ENCODE results near the gene SHC1.

DNA sequence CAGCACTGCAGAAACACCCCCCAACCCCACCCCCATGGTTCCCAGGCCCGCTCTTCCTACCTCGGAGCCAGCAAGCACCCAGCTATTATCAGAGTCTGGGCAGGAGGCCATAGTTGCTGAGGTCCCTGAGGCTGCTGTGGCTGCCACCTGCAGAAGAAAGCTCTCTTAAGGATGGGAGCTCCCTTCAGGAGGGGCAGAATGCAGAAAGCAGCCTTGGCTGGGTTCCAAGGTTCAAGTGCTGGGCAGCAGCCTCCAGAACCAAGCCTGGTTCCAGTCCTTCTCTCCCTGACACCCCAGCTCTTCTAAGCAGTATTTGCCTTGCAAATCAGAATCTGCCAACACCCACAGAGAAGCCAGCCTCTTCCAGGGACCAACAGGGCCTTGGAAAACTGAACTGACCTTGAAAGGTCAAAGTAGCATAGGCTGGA lies 16.9 kb downstream of the SHC1 start:
- TF ChIP-seq, protein P1, sequence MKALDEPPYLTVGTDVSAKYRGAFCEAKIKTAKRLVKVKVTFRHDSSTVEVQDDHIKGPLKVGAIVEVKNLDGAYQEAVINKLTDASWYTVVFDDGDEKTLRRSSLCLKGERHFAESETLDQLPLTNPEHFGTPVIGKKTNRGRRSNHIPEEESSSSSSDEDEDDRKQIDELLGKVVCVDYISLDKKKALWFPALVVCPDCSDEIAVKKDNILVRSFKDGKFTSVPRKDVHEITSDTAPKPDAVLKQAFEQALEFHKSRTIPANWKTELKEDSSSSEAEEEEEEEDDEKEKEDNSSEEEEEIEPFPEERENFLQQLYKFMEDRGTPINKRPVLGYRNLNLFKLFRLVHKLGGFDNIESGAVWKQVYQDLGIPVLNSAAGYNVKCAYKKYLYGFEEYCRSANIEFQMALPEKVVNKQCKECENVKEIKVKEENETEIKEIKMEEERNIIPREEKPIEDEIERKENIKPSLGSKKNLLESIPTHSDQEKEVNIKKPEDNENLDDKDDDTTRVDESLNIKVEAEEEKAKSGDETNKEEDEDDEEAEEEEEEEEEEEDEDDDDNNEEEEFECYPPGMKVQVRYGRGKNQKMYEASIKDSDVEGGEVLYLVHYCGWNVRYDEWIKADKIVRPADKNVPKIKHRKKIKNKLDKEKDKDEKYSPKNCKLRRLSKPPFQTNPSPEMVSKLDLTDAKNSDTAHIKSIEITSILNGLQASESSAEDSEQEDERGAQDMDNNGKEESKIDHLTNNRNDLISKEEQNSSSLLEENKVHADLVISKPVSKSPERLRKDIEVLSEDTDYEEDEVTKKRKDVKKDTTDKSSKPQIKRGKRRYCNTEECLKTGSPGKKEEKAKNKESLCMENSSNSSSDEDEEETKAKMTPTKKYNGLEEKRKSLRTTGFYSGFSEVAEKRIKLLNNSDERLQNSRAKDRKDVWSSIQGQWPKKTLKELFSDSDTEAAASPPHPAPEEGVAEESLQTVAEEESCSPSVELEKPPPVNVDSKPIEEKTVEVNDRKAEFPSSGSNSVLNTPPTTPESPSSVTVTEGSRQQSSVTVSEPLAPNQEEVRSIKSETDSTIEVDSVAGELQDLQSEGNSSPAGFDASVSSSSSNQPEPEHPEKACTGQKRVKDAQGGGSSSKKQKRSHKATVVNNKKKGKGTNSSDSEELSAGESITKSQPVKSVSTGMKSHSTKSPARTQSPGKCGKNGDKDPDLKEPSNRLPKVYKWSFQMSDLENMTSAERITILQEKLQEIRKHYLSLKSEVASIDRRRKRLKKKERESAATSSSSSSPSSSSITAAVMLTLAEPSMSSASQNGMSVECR (CRISPR knock-in tag; IDR thresholded peaks at IDR 0.05; ENCODE audit: borderline replicate concordance) = no peak
- TF ChIP-seq NFYB (CRISPR knock-in tag; conservative IDR thresholded peaks at IDR 0.05; ENCODE audit: low read depth) (no peak), TEAD1 (CRISPR knock-in tag; IDR thresholded peaks at IDR 0.05) (no peak), SP1 (CRISPR knock-in tag; conservative IDR thresholded peaks at IDR 0.05) (no peak), ZNF263 (CRISPR knock-in tag; IDR thresholded peaks at IDR 0.05; ENCODE audit: low read depth) (no peak), NR2C2 (CRISPR knock-in tag; IDR thresholded peaks at IDR 0.05) (no peak), ZNF138 (CRISPR knock-in tag; conservative IDR thresholded peaks at IDR 0.05) (no peak), CREB1 (CRISPR knock-in tag; IDR thresholded peaks at IDR 0.05) (no peak), JUN (CRISPR knock-in tag; IDR thresholded peaks at IDR 0.05) (no peak)
- TF ChIP-seq, protein P2, sequence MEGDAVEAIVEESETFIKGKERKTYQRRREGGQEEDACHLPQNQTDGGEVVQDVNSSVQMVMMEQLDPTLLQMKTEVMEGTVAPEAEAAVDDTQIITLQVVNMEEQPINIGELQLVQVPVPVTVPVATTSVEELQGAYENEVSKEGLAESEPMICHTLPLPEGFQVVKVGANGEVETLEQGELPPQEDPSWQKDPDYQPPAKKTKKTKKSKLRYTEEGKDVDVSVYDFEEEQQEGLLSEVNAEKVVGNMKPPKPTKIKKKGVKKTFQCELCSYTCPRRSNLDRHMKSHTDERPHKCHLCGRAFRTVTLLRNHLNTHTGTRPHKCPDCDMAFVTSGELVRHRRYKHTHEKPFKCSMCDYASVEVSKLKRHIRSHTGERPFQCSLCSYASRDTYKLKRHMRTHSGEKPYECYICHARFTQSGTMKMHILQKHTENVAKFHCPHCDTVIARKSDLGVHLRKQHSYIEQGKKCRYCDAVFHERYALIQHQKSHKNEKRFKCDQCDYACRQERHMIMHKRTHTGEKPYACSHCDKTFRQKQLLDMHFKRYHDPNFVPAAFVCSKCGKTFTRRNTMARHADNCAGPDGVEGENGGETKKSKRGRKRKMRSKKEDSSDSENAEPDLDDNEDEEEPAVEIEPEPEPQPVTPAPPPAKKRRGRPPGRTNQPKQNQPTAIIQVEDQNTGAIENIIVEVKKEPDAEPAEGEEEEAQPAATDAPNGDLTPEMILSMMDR (IDR thresholded peaks at IDR 0.05) = no peak
- TF ChIP-seq, protein P3, sequence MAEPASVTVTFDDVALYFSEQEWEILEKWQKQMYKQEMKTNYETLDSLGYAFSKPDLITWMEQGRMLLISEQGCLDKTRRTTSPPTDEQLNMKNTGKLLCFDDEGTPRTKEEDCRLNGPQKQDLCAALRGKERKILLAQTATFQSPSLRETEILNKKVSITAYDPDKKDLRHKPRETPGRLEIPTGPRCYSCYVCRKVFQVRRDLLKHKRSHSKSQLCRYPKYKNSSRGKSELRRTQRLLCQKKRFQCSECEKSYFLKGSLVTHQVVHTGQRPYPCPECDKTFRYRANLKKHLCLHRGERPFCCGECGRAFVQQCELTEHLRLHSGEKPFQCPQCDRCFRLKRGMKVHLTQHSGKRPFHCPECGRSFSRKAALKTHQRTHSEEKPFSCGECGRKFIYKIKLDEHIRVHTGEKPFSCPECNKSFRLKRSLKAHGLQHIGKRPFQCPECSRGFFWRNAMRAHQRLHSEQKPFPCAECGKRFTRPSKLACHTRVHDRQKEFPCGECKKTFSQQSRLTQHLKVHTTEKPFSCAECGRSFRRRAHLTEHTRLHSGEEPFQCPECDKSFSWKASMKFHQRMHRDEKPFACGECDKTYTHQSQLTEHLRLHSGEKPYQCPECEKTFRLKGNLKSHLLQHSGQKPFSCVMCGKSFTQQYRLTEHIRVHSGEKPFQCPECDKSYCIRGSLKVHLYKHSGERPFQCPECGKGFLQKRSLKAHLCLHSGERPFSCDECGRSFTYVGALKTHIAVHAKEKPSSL (CRISPR knock-in tag; conservative IDR thresholded peaks at IDR 0.05) = no peak
- TF ChIP-seq, protein P4, sequence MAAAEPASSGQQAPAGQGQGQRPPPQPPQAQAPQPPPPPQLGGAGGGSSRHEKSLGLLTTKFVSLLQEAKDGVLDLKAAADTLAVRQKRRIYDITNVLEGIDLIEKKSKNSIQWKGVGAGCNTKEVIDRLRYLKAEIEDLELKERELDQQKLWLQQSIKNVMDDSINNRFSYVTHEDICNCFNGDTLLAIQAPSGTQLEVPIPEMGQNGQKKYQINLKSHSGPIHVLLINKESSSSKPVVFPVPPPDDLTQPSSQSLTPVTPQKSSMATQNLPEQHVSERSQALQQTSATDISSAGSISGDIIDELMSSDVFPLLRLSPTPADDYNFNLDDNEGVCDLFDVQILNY (CRISPR knock-in tag; IDR thresholded peaks at IDR 0.05) = no peak
- TF ChIP-seq, protein P5, sequence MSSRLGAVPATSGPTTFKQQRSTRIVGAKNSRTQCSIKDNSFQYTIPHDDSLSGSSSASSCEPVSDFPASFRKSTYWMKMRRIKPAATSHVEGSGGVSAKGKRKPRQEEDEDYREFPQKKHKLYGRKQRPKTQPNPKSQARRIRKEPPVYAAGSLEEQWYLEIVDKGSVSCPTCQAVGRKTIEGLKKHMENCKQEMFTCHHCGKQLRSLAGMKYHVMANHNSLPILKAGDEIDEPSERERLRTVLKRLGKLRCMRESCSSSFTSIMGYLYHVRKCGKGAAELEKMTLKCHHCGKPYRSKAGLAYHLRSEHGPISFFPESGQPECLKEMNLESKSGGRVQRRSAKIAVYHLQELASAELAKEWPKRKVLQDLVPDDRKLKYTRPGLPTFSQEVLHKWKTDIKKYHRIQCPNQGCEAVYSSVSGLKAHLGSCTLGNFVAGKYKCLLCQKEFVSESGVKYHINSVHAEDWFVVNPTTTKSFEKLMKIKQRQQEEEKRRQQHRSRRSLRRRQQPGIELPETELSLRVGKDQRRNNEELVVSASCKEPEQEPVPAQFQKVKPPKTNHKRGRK (CRISPR knock-in tag; IDR thresholded peaks at IDR 0.05; ENCODE audit: borderline replicate concordance) = no peak
- TF ChIP-seq, protein P6, sequence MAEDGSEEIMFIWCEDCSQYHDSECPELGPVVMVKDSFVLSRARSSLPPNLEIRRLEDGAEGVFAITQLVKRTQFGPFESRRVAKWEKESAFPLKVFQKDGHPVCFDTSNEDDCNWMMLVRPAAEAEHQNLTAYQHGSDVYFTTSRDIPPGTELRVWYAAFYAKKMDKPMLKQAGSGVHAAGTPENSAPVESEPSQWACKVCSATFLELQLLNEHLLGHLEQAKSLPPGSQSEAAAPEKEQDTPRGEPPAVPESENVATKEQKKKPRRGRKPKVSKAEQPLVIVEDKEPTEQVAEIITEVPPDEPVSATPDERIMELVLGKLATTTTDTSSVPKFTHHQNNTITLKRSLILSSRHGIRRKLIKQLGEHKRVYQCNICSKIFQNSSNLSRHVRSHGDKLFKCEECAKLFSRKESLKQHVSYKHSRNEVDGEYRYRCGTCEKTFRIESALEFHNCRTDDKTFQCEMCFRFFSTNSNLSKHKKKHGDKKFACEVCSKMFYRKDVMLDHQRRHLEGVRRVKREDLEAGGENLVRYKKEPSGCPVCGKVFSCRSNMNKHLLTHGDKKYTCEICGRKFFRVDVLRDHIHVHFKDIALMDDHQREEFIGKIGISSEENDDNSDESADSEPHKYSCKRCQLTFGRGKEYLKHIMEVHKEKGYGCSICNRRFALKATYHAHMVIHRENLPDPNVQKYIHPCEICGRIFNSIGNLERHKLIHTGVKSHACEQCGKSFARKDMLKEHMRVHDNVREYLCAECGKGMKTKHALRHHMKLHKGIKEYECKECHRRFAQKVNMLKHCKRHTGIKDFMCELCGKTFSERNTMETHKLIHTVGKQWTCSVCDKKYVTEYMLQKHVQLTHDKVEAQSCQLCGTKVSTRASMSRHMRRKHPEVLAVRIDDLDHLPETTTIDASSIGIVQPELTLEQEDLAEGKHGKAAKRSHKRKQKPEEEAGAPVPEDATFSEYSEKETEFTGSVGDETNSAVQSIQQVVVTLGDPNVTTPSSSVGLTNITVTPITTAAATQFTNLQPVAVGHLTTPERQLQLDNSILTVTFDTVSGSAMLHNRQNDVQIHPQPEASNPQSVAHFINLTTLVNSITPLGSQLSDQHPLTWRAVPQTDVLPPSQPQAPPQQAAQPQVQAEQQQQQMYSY (CRISPR knock-in tag; IDR thresholded peaks at IDR 0.05) = no peak
